ENCODE measurements around the gene PKP4. TPM values are rescaled to one million over a fixed set of nuclear protein-coding genes. Genes with fewer than 3 reads are reported as not detected.

Gene PKP4
- total RNA-seq, 1 donor from 2014 or later, result 60.8 TPM

DNA sequence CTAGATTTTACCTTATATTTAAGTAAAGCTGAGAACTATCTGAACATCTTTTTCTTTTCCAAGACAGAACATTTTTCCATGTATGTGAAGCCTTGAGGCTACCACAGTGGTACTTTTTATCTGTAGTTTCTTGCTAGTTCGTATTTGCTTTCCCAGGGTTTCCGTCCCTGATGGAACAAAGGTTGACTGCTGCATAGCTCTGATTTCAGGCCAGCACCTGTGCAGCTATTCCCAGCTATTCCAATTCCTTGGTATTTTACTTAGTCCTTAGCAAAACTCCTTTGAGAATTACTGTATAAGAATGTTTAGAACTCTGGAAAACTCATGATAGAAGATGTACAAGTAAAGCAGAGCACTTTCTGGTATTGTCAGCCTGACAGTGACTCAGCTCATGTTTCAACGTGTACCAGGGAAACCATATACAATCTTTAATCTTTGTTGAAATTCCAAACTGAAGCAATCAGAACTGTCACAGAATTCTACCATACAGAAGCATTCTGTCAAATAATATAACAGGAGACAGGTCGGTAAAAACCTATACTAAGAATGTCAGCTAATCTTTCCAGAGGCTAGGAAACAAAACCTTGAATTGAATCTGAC, 162.2 kb downstream of the PKP4 start:
- TF ChIP-seq, protein P1, sequence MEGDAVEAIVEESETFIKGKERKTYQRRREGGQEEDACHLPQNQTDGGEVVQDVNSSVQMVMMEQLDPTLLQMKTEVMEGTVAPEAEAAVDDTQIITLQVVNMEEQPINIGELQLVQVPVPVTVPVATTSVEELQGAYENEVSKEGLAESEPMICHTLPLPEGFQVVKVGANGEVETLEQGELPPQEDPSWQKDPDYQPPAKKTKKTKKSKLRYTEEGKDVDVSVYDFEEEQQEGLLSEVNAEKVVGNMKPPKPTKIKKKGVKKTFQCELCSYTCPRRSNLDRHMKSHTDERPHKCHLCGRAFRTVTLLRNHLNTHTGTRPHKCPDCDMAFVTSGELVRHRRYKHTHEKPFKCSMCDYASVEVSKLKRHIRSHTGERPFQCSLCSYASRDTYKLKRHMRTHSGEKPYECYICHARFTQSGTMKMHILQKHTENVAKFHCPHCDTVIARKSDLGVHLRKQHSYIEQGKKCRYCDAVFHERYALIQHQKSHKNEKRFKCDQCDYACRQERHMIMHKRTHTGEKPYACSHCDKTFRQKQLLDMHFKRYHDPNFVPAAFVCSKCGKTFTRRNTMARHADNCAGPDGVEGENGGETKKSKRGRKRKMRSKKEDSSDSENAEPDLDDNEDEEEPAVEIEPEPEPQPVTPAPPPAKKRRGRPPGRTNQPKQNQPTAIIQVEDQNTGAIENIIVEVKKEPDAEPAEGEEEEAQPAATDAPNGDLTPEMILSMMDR (IDR thresholded peaks at IDR 0.05), result no peak
- no peak overlapping the region for H3K4me3 ChIP-seq
- H3K27ac ChIP-seq, result no peak overlapping the region
- H3K9me3 ChIP-seq, result no peaks in the 10 kb centered on the region
- DNase-seq (ENCODE audit: low spot score in 2 of 2), result no peak
- no peaks in the 10 kb centered on the region for H3K4me1 ChIP-seq
- H3K36me3 ChIP-seq, result peaks cover 0 to 11% of the 10 kb centered on the region in 2 donors
- H3K27me3 ChIP-seq, result no peaks in the 10 kb centered on the region
- intact Hi-C loops (cut with DNase I), result no loop called here

DNA sequence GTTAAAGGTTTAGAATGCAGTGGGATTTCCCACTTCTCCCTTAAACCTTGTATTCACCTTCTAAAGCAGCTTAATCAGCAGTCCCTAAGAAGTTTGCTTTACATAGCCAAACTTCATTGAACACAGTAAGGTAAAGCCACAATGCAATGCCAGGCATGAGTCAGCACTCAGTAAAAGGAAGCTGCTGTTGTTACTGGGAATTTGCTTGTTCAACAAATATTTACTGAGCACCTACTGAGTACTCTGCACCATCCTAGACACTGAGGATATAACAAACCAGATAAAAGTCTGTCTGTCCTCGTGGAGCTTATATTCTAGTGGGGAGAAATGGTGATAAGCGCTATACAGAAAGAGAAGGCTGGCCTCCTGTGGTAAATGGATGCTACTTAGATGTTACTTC, 162.7 kb downstream of the PKP4 start:
- Histone ChIP-seq H3K36me3 (peaks cover 0 to 11% of the 10 kb centered on the region in 2 donors), H3K27me3 (no peaks in the 10 kb centered on the region), H3K9me3 (no peaks in the 10 kb centered on the region), H3K4me1 (no peaks in the 10 kb centered on the region), H3K27ac (no peak overlapping the region), H3K4me3 (no peak overlapping the region)
- no peak for DNase-seq (ENCODE audit: low spot score in 2 of 2)
- intact Hi-C loops (cut with DNase I), result no loop called here
- TF ChIP-seq, protein P1 (IDR thresholded peaks at IDR 0.05), result no peak

DNA sequence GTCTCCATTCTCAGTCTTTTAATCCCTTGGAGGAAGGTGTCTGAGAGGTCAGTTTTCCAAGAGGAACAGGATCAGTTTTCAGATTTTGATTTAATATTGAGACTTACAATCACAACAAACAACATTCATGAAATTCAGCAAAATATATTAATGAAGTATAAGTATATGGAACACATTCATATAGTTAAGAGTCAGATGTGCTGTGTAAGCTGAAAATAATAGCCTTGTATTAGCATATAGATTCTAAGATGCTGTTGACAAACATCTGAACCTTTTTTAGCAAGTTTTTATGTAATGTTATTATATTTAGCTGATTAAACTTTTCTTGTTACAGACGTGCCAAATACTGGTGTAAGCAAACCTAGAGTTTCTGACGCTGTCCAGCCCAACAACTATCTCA, 163.9 kb downstream of the PKP4 start:
- Histone ChIP-seq H3K9me3 (no peaks in the 10 kb centered on the region), H3K27ac (no peak overlapping the region), H3K4me3 (no peak overlapping the region), H3K4me1 (no peaks in the 10 kb centered on the region), H3K36me3 (peaks cover 0 to 18% of the 10 kb centered on the region in 2 donors), H3K27me3 (no peaks in the 10 kb centered on the region)
- TF ChIP-seq, protein P1 (IDR thresholded peaks at IDR 0.05), result no peak
- DNase-seq (ENCODE audit: low spot score in 2 of 2), result no peak
- intact Hi-C loops (cut with DNase I), result no loop called here

DNA sequence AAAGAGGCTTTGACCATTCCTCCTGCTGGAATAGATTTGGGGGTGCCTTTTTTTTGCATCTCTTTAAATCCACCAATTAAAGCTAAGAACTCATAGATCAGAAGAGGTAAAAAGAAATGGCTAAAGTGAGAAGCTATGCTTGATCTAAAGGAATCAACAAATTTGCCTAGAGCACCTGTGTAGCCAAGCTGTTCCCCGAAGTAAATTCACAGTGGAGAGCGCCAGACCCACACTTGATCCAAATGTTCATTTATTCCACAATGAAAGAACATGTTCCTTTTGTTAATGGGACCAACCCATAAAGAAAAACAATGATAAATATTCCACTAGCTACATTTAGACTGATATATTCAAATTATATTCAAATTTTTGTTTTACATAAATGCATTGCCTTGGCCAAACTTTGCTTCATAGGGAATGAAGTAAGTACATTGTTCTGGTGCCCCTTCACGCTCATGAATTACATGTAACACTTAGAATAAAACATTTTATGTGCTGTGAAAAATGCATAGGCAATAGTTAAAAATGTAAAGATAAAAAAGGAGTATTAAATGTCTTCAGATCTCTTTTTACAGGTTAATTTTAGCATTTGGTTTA, 167.4 kb downstream of the PKP4 start:
- TF ChIP-seq, protein P1 (IDR thresholded peaks at IDR 0.05), result no peak
- DNase-seq (ENCODE audit: low spot score in 2 of 2), result no peak
- Histone ChIP-seq H3K9me3 (no peaks in the 10 kb centered on the region), H3K27me3 (no peaks in the 10 kb centered on the region), H3K4me3 (no peak overlapping the region), H3K27ac (no peak overlapping the region), H3K36me3 (peaks cover 0 to 18% of the 10 kb centered on the region in 2 donors), H3K4me1 (no peaks in the 10 kb centered on the region)
- intact Hi-C loops (cut with DNase I), result no loop called here

DNA sequence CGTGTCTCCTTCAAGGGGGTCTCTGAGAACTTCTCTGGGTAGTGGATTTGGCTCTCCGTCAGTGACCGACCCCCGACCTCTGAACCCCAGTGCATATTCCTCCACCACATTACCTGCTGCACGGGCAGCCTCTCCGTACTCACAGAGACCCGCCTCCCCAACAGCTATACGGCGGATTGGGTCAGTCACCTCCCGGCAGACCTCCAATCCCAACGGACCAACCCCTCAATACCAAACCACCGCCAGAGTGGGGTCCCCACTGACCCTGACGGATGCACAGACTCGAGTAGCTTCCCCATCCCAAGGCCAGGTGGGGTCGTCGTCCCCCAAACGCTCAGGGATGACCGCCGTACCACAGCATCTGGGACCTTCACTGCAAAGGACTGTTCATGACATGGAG, 168.2 kb downstream of the PKP4 start:
- Histone ChIP-seq H3K36me3 (peaks cover 0 to 18% of the 10 kb centered on the region in 2 donors), H3K4me3 (no peak overlapping the region), H3K9me3 (no peaks in the 10 kb centered on the region), H3K4me1 (no peaks in the 10 kb centered on the region), H3K27ac (no peak overlapping the region), H3K27me3 (no peaks in the 10 kb centered on the region)
- DNase-seq (ENCODE audit: low spot score in 2 of 2), result no peak
- TF ChIP-seq, protein P1 (IDR thresholded peaks at IDR 0.05), result no peak
- intact Hi-C loops (cut with DNase I), result no loop called here

All from ascending aorta (tissue), 2 donors.